NT2/D1 (cell line): ENCODE measurements around the gene TBC1D24.

ENCODE experiments used
- YY1 ChIP-seq: IDR thresholded peaks from 2 replicates; pipeline ENCODE4 v1.6.1; 2011; ENCODE audit not compliant: insufficient read length, insufficient read depth
- ZNF274 ChIP-seq: IDR thresholded peaks from 2 replicates; pipeline ENCODE4 v1.6.1; 2011; ENCODE audit warnings: mild to moderate bottlenecking, low read depth, low read length

DNA sequence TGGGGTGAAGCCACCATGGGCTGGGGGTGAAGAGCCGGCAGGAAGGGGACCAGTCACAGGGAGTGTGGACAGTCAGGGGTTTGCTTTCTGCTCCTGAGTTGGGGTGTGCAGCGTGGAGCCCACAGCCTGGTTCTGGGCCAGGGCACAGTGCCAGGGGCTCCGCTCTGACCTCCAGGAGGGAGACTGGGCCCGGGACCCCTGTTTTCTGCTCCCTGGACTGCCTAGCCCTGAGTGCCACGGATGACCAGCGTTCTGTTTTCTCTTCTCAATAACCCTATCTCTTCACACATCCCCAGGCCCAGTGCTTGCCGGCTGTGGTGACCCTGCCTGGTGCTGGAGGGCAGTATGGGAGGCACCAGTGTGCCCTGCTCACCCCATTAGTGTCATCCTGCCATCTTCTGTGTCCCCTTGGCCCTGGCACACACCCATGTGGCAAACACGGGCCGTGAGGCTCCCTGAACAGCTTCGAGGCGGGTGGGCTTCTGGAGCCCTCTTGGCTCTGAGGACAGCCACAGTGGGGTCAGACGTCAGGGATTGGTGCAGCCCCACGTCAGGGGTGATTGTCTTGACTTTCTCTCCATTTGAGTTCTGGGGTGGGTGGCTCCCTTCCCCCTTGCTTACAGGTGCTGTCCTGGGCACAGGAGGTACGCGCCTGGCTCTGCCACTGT is 55.2 kb downstream of the TBC1D24 start:
- TF ChIP-seq ZNF274 (no peak), YY1 (no peak)
